OCI-LY7 (cell line): ENCODE results near the gene CADM2.

ENCODE experiments used
- EZH2phosphoT487 ChIP-seq: fragments of 200-600 bp; sonication (generic); IDR thresholded peaks from 2 replicates; pipeline ENCODE4 v1.6.1; 2018; ENCODE audit warnings: low read depth, borderline replicate concordance, mild to moderate bottlenecking, mixed run types, antibody characterized with exemption, low read length, moderate library complexity, mixed read lengths
- TF ChIP-seq, protein P1 (sequence below): fragments of 200-600 bp; sonication (generic); conservative IDR thresholded peaks from 2 replicates; pipeline ENCODE4 v1.5.1; 2014; ENCODE audit warnings: mild to moderate bottlenecking, antibody characterized with exemption, low read length, moderate library complexity, mixed read lengths

DNA sequence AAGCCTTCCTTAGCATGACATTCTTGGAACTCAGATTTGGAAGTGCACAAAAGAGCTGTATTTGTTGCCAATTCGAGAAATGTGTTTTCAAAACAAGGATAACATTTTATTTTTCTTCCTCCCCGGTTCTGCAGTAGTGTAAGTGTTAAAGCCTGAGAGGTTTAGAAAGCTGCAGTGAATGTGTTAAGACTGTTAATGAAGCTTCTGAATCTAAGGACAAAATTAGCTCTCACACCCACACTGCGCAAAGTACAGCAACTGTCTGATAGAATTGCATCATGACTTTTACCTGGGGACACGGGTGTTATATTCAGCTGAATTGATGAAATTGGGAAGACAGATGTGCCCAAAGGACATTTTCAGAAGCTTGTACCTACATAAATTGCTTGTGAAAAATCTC, 344.4 kb downstream of the CADM2 start:
- no peak for TF ChIP-seq EZH2phosphoT487
- TF ChIP-seq, protein P1, sequence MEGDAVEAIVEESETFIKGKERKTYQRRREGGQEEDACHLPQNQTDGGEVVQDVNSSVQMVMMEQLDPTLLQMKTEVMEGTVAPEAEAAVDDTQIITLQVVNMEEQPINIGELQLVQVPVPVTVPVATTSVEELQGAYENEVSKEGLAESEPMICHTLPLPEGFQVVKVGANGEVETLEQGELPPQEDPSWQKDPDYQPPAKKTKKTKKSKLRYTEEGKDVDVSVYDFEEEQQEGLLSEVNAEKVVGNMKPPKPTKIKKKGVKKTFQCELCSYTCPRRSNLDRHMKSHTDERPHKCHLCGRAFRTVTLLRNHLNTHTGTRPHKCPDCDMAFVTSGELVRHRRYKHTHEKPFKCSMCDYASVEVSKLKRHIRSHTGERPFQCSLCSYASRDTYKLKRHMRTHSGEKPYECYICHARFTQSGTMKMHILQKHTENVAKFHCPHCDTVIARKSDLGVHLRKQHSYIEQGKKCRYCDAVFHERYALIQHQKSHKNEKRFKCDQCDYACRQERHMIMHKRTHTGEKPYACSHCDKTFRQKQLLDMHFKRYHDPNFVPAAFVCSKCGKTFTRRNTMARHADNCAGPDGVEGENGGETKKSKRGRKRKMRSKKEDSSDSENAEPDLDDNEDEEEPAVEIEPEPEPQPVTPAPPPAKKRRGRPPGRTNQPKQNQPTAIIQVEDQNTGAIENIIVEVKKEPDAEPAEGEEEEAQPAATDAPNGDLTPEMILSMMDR, result no peak
